Lower leg skin (tissue), 3 donors: ENCODE measurements around the gene CLDN6.

Experiments used
- CTCF ChIP-seq, 3 donors: fragments of 450-650 bp; IDR thresholded peaks; one replicate each; pipeline ENCODE4 v1.5.1; 2016; ENCODE audit warnings: antibody characterized with exemption in 3 of 3, mild to moderate bottlenecking in 3 of 3, moderate library complexity in 2 of 3
- POLR2A ChIP-seq, 2 donors: fragments of 450-650 bp; IDR thresholded peaks; one replicate each; pipeline ENCODE4 v1.6.1; 2016 to 2017; ENCODE audit warnings: antibody characterized with exemption in 2 of 2, mild to moderate bottlenecking in 1 of 2, moderate library complexity in 1 of 2

- no peak for TF ChIP-seq CTCF (IDR thresholded peaks at IDR 0.05)
- TF ChIP-seq POLR2A (IDR thresholded peaks at IDR 0.05): no peak
These were observed 36.6 kb downstream of the CLDN6 start for GRCh38 chr16:2981177-2981898.
